Gastrocnemius medialis (tissue), 4 donors: Measurements from ENCODE around the gene SYT6. TPM values are rescaled to one million over a fixed set of nuclear protein-coding genes. Genes with fewer than 3 reads are reported as not detected.

Source experiments
- ATAC-seq, 2 donors: fragments of 150-250 bp; one replicate each; pipeline ENCODE4 v1.9.1; 2016
- DNase-seq, 2 donors: peaks; one replicate each; pipeline ENCODE4 v3.0.0-alpha.2; 2019
- H3K27ac ChIP-seq, 4 donors: fragments of 200-600 bp; sonication (generic); 1 replicate in 1 of 4; 2 replicates in 3 of 4; pipeline ENCODE4 v1.5.1; 2016 to 2018; ENCODE audit warnings: mild to moderate bottlenecking in 2 of 4, moderate library complexity in 1 of 4
- H3K27me3 ChIP-seq, 3 donors: fragments of 200-600 bp; sonication (generic) in 2 of 3; 1 replicate in 1 of 3; 2 replicates in 2 of 3; pipeline versions ENCODE4 v1.5.1 to v1.6.0; 2016 to 2019; ENCODE audit warnings: mild to moderate bottlenecking in 1 of 3, moderate library complexity in 1 of 3
- H3K36me3 ChIP-seq, 2 donors: fragments of 200-600 bp; sonication (generic) in 1 of 2; one replicate each; pipeline ENCODE4 v1.5.1; 2017 to 2018
- H3K4me1 ChIP-seq, 2 donors: fragments of 200-600 bp; sonication (generic) in 1 of 2; one replicate each; pipeline ENCODE4 v1.5.1; 2016 to 2017; ENCODE audit warnings: mild to moderate bottlenecking in 2 of 2
- H3K4me3 ChIP-seq, 4 donors: fragments of 200-600 bp; sonication (generic) in 3 of 4; 1 replicate in 1 of 4; 2 replicates in 3 of 4; pipeline ENCODE4 v1.5.1; 2016 to 2019; ENCODE audit warnings: mild to moderate bottlenecking in 2 of 4
- H3K9me3 ChIP-seq, 3 donors: fragments of 200-600 bp; sonication (generic) in 2 of 3; 1 replicate in 1 of 3; 2 replicates in 2 of 3; pipeline ENCODE4 v1.5.1; 2016 to 2019
- POLR2A ChIP-seq, 2 donors: fragments of 450-650 bp; IDR thresholded peaks; one replicate each; pipeline ENCODE4 v1.6.1; 2017; ENCODE audit warnings: antibody characterized with exemption in 2 of 2, mild to moderate bottlenecking in 2 of 2, moderate library complexity in 2 of 2
- in situ Hi-C, 4 donors: fragments of 200-750 bp; cut with MboI; loops; one replicate each; pipeline versions ENCODE4 v1.15.0 to v1.8.0; 2017; ENCODE audit warnings: low sequenced_read_pairs in 4 of 4
- intact Hi-C: fragments of 100-400 bp; cut with DNase I; formaldehyde crosslinking; loops from one replicate; pipeline ENCODE4 v1.15.1; 2023; ENCODE audit warnings: low total_unique reads
- total RNA-seq, 4 donors: library from RNA; depleted of rRNA; stranded (reverse); fragments of >200 nt; gene quantifications; one replicate each; pipeline versions ENCODE4 v1.1.0 to v1.2.3, GENCODE V29; 2016
- TF ChIP-seq, protein P1 (sequence below), 5 experiments: fragments of 450-650 bp in 3 of 5; fragments of 200-600 bp in 2 of 5; sonication (generic) in 2 of 5; IDR thresholded peaks in 4 of 5; conservative IDR thresholded peaks in 1 of 5; 1 replicate in 4 of 5; 2 replicates in 1 of 5; pipeline ENCODE4 v1.5.1; 2016 to 2019; ENCODE audit warnings: antibody characterized with exemption in 5 of 5, mild to moderate bottlenecking in 3 of 5, moderate library complexity in 3 of 5

SYT6 gene
- total RNA-seq, 4 donors from 2014 or later: 0.20 TPM; not detected in 3

DNA sequence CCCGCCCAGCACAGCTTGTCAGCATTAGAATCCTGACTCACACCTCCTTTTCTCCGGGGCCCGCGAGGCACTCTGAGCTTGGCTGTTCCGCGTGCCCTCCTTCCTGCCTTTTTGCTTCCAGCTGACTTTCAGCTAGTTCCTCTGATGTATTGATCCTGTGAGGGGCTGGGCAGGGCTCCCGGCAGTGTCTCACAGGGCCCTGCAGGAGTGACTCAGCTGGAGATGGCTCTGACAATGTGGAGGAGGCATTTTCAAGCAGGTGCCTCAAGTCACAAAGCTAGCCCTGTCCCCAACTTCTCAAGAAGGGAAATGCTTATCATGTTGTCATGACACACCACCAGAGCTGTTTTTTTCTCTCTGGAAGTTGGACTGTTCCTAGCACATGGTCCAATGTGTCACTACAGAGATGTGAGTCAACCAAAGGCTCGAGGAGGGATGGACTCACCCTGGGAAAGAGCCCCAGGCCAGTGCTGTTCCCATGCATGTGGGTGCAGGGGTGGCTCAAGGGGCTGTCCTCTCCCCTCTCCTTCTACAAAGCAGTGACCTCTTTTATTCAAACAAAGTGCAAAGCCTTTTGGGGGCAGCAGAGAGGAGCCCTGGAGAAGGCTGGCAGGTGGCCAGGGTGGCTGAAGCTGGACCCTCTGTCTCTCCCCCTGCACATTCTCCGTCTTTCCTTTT lies 30.6 kb downstream of the SYT6 start:
- intact Hi-C loops: no loop called here
- TF ChIP-seq POLR2A (IDR thresholded peaks at IDR 0.05): no peak
- TF ChIP-seq, protein P1, sequence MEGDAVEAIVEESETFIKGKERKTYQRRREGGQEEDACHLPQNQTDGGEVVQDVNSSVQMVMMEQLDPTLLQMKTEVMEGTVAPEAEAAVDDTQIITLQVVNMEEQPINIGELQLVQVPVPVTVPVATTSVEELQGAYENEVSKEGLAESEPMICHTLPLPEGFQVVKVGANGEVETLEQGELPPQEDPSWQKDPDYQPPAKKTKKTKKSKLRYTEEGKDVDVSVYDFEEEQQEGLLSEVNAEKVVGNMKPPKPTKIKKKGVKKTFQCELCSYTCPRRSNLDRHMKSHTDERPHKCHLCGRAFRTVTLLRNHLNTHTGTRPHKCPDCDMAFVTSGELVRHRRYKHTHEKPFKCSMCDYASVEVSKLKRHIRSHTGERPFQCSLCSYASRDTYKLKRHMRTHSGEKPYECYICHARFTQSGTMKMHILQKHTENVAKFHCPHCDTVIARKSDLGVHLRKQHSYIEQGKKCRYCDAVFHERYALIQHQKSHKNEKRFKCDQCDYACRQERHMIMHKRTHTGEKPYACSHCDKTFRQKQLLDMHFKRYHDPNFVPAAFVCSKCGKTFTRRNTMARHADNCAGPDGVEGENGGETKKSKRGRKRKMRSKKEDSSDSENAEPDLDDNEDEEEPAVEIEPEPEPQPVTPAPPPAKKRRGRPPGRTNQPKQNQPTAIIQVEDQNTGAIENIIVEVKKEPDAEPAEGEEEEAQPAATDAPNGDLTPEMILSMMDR (IDR thresholded peaks at IDR 0.05 in 4 of 5, conservative IDR thresholded peaks at IDR 0.05 in 1 of 5): no peak

DNA sequence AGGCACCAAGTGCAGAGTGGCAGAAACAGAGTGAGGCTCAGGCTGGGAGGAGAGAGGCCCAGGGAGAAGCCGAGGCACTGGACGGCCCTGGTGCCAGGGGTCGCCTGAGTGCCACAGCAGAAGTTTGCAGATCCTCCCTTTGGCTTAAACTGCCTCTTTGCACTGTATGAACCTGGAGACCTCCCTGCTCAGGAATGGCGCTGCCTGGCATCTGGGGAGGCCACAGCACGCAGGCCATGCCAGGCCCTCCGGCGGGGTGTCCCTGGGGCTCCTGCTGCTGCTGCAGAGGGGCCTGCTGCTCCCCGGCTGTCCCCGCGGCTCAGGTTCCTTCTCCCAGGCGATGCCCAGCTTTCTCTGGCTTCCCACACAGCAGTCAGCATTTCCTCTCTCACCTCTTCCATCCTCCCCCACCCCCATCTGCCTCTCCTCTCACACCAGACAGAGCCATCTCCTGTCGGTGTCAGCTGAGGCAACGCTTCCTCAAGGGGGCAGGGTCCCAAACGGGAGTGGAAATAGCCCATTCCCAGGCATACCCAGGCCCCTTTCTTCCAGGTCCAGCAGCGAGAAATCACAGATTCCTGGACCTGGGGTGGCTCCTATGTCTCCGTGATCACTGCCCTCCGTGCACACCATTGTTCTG lies 35.2 kb downstream of the SYT6 start:
- DNase-seq: no peak
- no peak overlapping the region for H3K27ac ChIP-seq
- no peaks in the 10 kb centered on the region for H3K27me3 ChIP-seq
- TF ChIP-seq POLR2A (IDR thresholded peaks at IDR 0.05): no peak
- TF ChIP-seq, protein P1 (IDR thresholded peaks at IDR 0.05 in 4 of 5, conservative IDR thresholded peaks at IDR 0.05 in 1 of 5): no peak
- H3K9me3 ChIP-seq: no peaks in the 10 kb centered on the region
- H3K4me3 ChIP-seq: no peak overlapping the region
- no peaks in the 10 kb centered on the region for H3K4me1 ChIP-seq
- ATAC-seq: no peak
- intact Hi-C loops: no loop called here
- H3K36me3 ChIP-seq: no peaks in the 10 kb centered on the region
- in situ Hi-C loops: no loop called here

More for the DNA sequence above, 30.6 kb downstream of the SYT6 start:
- Histone ChIP-seq H3K9me3 (no peaks in the 10 kb centered on the region), H3K4me1 (no peaks in the 10 kb centered on the region), H3K27ac (no peak overlapping the region), H3K27me3 (no peaks in the 10 kb centered on the region), H3K36me3 (no peaks in the 10 kb centered on the region), H3K4me3 (no peak overlapping the region)
- ATAC-seq (peak in 1 of 2 donors; percentile 30), DNase-seq (no peak)
- in situ Hi-C loops: no loop called here

DNA sequence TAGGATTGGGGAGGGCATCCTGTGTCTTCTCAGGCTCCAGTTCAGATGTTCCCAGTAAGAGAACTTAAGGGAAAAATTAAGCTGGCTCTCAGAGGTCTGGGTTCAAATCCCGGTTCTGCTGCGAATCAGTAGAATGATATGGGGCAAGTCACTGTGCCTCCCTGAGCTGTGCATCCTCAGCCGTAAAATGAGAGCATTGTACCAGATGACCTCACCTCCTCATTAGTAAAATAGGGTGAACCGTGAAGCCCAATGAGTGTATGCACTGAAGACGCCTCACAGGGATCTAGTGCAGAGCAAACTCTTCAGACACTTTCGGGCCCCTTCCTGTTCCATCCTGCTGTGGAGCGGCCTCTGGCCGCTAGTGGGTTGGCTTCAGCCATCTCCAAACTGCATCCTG lies 36.0 kb downstream of the SYT6 start:
- DNase-seq (no peak), ATAC-seq (no peak)
- in situ Hi-C loops (no loop called here), intact Hi-C loops (no loop called here)
- no peak for TF ChIP-seq POLR2A (IDR thresholded peaks at IDR 0.05)
- TF ChIP-seq, protein P1 (IDR thresholded peaks at IDR 0.05 in 4 of 5, conservative IDR thresholded peaks at IDR 0.05 in 1 of 5): no peak
- H3K27me3 ChIP-seq: no peaks in the 10 kb centered on the region
- H3K9me3 ChIP-seq: no peaks in the 10 kb centered on the region
- H3K27ac ChIP-seq: no peak overlapping the region
- no peaks in the 10 kb centered on the region for H3K4me1 ChIP-seq
- no peak overlapping the region for H3K4me3 ChIP-seq
- H3K36me3 ChIP-seq: no peaks in the 10 kb centered on the region

GRCh38 chr1:114116086-114116485 lies 37.6 kb downstream of the SYT6 start:
- no peaks in the 10 kb centered on the region for H3K4me1 ChIP-seq
- ATAC-seq (no peak), DNase-seq (no peak)
- H3K27ac ChIP-seq: no peak overlapping the region
- TF ChIP-seq, protein P1 (IDR thresholded peaks at IDR 0.05 in 4 of 5, conservative IDR thresholded peaks at IDR 0.05 in 1 of 5): no peak
- no peak for TF ChIP-seq POLR2A (IDR thresholded peaks at IDR 0.05)
- no peaks in the 10 kb centered on the region for H3K9me3 ChIP-seq
- intact Hi-C loops: no loop called here
- no peaks in the 10 kb centered on the region for H3K27me3 ChIP-seq
- in situ Hi-C loops: no loop called here
- H3K36me3 ChIP-seq: no peaks in the 10 kb centered on the region
- no peak overlapping the region for H3K4me3 ChIP-seq
